Left lobe of liver (tissue), 2 donors: ENCODE results near the gene NKTR. TPM values are rescaled to one million over a fixed set of nuclear protein-coding genes. Genes with fewer than 3 reads are reported as not detected.

ENCODE experiments used
- ATAC-seq: fragments of 200-7000 bp; cut with Tn5 transposase; one replicate; pipeline ENCODE4 v1.9.1; 2020; ENCODE audit warnings: mild to moderate bottlenecking, moderate library complexity
- DNase-seq: peaks from one replicate; pipeline ENCODE4 v3.0.0-alpha.2; 2020; ENCODE audit warnings: low spot score
- total RNA-seq: library from RNA; stranded (reverse); gene quantifications from one replicate; pipeline ENCODE4 v1.2.1, GENCODE V29; 2021
- donor health status: DM: no; HTN: no; CAD: no; lungs with moderate emphysema.
- donor health status: DM: no; HTN: yes; CAD: no.

The NKTR gene
- total RNA-seq, 1 donor from 2014 or later, result 29.2 TPM

DNA sequence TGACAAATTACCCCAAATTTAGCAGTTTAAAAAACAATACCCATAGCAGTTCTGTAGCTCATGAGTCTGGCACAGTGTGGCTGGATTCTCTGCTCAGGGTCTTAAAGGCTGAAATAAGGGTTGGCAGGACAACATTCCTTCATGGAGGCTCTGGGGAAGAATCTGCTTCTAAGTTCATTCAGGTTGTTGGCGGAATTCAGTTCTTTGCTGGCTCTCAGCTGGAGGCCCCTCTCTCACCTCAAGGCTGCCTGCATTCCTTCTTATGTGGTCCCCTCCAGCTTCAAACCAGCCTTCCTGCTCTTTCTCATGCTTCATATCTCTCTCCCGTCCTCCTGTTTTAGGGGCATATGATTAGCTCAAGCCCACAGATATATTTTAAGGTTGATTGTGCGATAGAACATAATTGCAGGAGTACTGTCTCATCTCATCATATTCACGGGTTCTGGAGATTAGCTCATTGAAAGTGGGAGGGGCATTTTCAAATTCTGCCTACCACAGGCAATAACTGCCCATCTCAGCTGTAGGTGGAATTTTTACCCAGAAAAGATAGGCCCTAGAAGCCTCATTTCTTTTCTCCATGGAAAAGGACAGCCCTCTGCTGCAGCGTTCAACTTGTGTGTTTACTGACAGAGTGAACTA lies 47.5 kb downstream of the NKTR start:
- no peak for DNase-seq
- no peak for ATAC-seq

DNA sequence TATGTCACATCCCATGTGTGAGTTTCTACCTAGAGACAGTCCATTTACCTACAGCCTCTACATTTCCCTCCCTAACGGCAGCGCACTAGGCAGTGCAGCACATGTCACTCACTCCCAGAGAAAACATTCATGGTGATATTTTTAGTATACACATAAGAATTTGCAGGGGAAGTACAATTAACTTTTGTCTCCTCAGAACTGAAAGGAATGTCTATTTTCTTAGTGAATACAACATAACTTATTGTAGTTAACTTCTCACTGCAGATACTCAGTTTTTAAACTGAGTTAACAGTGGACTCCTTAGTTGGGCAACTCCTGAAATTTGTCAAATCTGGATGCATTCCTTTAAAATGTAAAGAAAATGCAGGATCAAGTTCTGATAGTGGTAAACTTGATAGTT lies 48.5 kb downstream of the NKTR start:
- DNase-seq (no peak), ATAC-seq (no peak)

DNA sequence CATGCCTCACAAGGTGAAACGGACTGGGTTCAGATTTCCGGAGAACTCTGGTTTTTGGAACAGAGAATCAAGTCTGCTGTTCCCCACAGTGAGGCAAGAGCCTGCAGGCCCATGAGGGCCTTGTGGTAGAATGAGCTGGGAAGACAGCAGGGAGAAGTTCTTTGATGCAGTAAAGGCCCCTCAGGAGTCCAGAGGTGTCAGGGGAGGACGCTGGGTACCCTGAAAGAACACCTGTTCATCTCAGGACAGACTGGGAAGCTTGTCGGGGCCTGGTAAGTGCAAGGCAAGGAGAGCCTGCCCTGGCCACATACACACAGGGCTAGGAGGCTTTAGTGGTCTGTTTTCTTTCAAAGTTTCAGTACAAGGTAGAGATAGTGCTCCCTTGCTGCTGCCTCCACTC lies 49.3 kb downstream of the NKTR start:
- DNase-seq (no peak), ATAC-seq (no peak)

DNA sequence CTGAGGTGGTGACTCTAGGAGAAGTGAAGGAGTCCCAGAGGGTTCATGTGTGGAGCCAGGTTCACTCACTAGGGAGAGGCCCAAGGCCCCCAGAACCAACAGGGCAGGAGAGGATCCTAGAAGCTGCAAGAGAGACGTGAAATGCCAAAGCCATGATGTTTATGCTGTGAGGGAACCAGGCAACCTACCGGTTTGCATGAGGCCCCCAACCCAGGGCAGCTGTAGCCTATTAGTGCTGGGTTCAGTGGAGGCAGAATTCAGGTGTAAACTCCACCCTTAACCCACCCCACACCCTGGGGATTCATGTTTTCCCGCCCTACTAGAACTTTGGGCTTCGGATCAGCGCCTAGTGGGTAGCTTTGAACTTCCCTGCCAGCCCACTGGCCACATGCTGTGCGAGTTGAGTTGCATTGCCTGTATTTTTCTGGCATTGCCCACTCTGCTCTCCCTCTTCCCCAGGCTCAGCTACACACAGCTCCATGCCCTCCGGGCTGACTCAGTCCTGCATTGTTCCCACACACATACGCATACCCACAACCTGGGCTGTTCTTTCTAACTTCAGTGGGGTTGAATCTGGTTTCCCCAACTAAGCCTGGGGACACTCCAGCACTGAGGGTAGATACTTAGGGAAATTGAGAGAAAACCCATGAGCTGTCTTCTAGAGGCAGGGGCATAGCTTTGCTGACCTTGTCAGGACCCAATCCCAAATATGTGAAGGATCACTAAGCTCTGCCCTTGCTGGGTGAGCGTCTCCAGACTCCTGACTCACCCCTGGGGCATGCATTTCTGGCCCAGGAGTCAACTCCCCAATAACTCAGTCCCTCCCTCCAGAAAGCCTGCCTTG lies 51.0 kb downstream of the NKTR start:
- DNase-seq (no peak), ATAC-seq (no peak)

DNA sequence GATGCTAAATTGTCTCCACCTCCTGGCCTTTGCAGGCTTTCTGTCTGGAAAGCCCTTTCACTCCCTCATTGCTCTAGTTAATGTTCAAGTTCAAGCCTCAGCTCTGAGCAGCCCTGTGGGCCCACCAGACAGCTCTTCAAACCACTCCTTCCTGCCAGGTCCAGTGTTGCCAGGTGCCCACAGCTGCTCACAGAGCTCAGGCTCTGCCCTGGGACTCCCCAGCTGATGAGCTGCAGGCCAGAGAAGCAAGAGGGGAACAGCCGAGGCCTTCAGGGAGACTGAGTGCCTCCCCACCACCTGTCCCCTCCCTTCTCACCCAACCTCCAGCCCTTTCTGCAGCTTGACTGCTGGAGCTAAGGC lies 51.7 kb downstream of the NKTR start:
- ATAC-seq, result no peak
- no peak for DNase-seq

DNA sequence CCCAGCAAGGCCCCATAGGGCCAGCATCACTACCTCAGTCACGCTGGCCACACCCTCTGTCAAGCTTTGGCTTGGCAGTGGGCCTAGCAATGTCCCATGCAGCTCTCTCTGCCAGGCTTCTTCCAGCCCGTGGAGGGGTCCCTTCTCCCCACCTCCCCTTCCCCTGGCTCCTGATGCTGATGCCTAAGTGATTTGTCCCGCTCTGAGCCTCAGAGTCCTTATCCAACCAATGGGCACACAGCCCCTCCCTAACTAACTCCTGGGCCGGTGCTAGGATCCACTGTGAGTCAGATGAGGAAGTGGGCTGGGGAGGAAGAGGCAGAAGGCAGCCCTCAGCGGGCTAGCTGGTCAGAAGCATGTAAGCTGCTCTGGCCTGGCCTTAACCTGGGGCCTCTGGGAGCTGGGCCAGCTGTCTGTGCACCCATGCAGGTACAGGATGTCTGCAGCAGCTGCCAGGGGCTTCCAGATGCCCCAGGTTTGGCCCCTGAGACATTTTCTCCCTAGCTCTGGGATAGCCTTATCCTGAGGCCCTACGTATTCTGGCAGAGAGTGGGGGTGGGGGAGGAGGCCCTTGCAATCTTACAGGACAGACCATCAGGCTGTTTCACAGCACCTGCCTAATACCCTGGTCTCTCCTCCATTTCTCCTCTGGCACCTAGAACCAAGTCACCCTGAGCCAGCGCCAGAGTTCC lies 52.3 kb downstream of the NKTR start:
- DNase-seq (no peak), ATAC-seq (peak; percentile 23)

DNA sequence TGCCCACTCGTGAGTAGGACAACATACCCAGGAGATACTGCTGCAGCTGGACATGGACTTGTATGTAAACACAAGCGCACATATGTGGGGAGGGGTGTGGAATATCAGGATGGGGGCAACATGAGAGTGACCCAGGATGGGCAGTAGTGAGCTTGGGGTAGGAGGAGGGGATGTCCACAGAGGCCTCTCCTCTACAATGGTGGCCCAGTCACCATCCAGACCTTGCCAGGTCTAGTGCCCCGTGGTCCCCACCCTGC lies 52.7 kb downstream of the NKTR start:
- no peak for ATAC-seq

DNA sequence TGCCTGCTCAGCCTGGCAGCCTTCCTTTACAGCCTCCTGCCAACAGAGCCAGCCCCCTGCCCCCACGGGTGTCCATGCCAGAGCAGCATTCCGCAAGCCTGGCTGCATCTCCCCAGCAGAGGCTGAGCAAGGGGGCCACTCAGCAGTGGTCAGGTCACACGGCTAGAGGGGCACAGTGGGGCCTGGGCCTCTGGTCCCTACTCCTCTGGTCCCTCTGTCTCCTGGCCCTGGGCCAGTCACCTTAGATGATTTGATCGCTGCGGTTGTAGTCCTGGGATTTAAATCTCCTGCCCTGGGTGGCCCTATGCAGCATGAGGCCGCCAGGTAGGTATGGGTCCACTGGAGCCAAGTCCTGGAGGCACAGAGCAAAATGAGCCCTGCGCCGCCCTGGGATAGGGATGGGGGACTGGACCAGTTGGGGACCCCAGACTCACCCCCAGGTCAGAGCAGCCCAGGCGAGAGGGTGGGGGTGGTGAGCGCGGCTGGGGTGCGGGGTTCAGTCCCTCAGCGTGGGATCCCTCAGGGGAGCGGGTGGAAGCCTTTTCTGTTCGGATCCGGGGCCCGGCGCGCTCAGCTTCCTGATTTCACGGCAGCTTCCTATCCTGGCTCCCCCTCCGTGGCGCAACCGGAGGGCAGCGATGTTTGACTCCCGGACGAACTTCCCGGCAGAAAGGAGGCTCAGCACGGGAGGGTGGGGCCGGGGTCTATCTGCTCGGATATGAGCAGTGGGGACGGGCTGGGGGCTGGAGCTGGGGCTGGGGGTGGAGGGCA lies 53.3 kb downstream of the NKTR start, which contains the start of gene ZBTB47:
Gene ZBTB47, plus strand, starts transcription at position 138 of the 771 bp plus-strand sequence. CDS start 4,659 bp downstream, outside the sequence.
- DNase-seq (peak; percentile 59), ATAC-seq (peak; percentile 31)

More for the DNA sequence above, 52.7 kb downstream of the NKTR start:
- DNase-seq, result no peak

DNA sequence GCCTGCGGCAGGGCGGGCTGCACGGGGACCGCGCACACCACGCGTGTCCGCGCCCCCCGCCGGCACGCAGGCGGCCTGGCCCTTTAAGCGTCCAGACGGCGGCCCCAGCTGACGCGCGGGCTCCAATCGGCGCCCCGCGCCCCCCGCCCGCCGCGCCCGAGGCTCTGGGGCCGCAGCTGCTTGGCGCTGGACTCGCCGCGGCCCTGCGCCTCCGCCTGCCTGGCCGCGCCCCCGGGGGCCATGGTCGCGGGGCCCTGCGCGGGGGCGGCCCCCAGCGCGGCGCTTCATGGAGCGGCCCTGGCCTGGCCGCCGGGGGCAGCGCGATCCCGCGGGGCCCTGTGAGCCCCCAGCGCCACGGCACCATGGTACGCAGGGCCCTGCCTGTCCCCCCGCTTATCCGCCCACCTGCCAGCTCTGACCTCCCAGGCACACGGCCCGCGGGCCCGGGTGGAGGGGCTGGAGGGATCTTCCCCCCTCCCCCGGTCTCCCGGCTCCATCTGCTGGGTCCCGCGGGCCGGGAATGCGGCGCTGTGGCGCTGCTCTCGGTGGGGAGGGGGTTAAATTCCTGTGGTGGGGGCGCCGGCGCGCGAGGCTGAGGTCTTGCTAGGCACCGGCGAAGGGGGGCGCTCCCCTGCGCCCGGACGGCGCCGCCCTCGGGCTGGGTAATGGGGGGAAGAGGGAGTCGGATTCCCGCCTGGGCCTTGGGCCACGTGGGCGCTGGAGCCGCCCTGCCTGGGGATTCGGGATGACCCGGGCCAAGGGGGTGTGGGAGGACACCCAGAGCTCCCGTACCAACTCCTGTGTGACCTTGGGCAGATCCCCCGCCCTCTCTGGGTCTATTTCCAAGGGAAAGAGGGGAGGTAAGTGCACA lies 54.1 kb downstream of the NKTR start:
- peak; percentile 68 for ATAC-seq

DNA sequence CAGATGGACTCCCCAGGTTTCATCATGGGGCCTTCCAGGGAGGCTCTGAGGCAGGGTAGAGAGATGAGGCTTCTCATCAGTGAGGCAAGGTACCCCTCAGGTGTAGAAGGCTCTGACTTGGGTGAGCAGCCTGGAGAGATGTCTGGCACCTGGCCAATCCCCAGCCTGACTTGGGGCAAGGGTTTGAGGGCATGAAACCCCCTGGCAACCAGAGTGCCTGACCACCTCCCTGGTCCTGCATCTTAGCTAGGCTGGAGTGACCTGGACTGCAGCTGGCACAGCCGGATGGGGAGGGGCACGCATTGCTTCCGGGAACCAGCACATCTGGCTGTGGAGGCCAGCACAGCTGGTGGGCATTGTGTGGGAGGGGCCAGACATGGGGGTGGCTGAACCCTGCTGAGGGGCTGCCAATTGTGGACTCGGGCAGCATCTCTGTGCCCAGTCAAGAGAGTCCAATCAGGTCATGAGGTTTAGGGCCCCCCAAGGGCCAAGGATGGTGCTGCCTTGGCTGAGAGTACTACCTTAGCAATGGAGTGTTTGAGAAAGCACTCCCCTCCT lies 54.9 kb downstream of the NKTR start:
- ATAC-seq, result no peak
- DNase-seq, result peak; percentile 46

More for the DNA sequence above, 54.1 kb downstream of the NKTR start:
- DNase-seq, result peak; percentile 57

DNA sequence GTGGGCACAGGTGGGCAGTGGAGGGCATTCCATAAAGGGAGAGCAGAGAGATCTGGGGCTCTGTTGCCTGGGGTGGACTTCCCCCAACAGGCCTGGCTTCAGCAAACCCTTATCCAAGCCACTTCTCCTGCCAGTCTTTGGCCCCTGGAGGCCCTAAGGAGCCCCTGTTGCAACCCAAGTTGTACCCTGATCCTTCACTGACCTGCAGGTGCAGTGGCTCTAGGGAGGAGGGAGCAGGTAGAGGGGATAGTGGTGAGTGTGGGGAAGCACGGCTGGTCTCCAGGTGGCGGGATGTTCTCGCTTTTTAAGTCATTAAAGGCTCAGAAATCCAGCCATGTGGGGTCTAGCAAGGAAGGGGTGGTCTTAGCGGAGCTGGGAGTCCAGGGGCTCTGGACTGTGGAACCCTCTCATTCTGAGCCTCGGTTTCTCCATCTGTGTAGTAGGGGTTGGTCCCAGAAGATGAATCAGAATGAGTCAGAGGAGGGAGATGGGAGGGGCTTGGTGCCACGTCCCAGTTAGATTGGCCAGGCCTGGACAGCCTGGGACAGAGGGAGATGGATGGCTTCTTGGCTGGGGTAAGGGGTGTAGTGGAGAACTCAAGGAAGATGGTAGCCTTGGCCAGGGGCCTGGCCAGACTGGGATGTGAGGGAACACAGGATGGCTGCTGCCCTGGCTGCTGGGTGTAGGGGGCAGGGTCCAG lies 55.6 kb downstream of the NKTR start:
- DNase-seq (no peak), ATAC-seq (no peak)

DNA sequence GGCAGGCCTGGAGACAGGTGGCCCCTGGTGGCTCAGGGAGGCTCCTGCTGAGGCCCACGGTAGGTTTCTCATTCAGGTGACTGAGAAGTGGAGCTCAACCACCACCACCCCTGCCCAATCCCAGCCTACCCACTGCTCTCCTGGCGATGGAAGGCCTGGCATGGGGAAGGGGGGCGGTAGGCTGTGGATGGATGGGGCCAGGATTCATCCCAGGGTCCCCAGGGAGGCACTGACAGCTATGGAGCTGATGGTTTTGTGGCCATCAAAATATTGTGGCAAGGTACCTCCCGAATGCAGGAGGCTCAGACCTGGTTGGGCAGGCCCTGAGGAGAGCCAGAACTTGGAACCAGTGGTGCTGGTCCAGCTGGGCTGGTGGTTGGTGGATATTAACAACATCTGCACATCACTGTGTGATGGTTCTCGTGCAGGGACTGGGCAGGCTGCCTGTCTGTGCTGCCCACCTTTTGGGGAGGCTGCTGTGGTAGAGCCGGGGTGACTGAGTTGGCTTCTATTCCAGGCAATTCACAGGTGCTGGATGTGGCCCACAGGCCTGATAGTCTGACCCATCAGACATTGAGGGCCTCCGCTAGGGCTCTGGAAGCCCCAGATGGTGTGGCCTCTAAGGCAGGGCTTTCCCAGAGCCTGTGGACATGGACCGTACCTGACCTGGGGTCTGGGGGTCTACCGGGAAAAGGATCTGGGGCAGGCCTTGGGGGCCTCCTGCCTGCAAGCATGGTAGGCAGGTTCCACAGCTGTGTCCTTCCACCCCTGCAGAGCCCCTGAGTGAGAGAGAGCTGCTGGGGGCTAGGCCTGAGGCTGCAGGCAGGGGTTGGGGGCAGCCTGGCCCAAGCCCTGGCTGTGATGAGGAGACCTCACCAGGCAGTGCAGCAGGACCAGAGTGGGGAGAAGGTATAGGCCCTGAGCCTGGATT lies 56.5 kb downstream of the NKTR start:
- DNase-seq, result no peak
- no peak for ATAC-seq

DNA sequence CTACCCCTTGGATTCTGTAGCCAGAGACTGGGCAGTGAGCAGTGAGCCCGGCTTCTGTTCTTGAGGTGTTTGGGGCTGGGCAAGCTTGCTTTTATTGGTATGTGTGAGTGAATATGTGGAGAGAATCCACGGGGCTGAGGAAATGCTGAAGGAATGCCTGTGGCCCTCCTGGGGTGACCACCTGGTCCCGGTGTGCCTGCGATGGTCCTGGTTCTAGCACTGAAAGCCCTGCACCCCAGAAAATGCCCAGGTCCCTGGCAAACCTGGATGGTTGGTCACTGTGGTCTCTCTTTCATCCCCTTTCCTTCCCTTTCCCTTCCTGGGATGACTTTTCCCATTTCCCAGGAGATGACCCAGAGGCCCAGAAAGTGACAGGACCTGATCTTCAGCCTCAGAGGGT lies 57.2 kb downstream of the NKTR start:
- no peak for ATAC-seq
- DNase-seq, result no peak

DNA sequence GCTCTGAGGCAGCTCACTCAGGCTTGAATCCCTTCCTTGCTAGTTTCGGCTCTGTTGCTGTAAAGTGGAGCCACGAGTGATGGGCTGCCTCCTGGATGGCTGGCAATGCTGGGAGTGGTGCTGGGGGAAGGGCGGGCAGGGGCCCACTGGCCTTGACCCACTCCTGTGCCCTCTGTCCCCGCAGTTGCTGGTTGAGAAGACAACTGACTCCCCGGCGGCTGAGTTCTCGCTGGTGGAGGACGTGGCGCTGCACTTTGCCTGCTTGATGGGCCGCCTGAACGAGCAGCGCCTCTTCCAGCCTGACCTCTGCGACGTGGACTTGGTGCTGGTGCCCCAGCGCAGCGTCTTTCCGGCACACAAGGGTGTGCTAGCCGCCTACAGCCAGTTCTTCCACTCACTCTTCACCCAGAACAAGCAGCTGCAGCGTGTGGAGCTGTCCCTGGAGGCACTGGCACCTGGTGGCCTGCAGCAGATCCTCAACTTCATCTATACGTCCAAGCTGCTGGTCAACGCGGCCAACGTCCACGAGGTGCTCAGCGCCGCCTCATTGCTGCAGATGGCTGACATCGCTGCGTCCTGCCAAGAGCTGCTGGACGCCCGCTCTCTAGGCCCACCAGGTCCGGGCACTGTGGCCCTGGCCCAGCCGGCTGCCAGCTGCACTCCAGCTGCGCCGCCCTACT lies 57.7 kb downstream of the NKTR start:
- ATAC-seq (no peak), DNase-seq (no peak)

DNA sequence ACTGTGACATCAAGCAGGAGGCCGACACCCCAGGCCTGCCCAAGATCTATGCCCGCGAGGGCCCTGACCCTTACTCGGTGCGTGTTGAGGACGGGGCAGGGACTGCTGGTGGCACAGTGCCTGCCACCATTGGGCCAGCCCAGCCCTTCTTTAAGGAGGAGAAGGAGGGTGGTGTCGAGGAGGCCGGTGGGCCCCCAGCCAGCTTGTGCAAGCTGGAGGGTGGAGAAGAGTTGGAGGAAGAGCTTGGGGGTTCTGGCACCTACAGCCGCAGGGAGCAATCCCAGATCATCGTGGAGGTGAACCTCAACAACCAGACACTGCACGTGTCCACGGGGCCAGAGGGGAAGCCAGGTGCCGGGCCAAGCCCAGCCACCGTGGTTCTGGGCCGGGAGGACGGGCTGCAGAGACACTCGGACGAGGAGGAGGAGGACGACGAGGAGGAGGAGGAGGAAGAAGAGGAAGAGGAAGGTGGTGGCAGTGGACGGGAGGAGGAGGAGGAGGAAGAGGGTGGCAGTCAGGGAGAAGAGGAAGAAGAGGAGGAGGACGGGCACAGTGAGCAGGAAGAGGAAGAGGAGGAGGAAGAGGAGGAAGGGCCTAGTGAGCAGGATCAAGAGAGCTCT lies 58.4 kb downstream of the NKTR start:
- DNase-seq, result no peak

DNA sequence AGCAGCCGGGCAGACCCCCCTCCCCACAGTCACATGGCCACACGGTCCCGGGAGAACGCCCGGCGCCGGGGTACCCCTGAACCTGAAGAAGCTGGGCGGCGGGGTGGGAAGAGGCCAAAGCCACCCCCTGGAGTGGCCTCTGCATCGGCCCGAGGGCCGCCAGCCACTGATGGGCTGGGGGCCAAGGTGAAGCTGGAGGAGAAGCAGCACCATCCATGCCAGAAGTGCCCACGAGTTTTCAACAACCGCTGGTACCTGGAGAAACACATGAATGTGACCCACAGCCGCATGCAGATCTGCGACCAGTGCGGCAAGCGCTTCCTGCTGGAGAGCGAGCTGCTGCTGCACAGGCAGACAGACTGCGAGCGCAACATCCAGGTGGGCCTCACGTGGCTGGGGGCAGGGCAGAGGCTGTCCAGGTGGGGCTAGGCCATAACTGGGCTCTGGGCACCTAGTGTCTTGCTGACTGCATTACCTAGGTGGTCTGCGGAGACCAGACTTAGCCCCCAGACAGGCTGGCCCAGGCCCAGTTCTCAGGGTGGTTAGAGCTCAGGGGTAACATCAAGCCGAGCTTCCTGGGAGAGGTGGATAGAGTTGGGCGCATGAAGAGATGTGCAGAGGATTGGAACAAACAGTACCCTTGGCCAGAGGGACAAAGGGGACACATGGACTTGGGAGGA lies 59.1 kb downstream of the NKTR start:
- DNase-seq (no peak), ATAC-seq (no peak)

More for the DNA sequence above, 58.4 kb downstream of the NKTR start:
- no peak for ATAC-seq
